Measurements from ENCODE around the gene MALAT1.
"Not testable (repeated sequence)": the region's sequence is repeated elsewhere in the genome, so short reads cannot be mapped to it uniquely, and the experiment has no call there.

The MALAT1 gene

DNA sequence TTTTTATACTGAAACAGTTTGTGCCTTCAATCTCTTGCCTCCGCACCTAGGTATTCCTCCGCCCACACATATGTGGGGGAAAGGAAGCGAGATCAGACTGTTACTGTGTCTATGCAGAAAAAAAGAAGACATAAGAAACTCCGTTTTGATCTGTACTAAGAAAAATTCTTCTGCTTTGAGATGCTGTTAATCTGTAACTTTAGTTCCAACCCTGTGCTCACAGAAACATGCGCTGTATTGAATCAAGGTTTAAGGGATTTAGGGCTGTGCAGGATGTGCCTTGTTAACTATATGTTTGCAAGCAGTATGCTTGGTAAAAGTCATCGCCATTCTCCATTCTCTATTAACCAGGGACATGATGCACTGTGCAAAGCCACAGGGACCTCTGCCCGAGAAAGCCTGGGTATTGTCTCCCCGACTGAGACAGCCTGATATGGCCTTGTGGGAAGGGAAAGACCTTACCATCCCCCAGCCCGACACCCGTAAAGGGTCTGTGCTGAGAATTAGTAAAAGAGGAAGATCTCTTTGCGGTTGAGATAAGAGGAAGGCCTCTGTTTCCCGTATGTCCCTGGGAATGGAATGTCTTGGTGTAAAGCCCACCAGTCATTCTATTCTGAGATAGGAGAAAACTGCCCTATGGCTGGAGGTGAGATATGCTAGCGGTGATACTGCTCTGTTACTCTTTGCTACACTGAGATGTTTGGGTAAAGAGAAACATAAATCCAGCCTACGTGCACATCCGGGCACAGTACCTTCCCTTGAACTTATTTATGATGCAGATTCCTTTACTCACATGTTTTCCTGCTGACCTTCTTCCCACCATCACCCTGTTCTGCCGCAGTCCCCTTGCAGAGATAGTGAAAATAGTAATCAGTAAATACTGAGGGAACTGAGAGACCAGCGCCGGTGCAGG is 24.1 kb downstream of the MALAT1 start:
- peak; percentile 75 for DNase-seq (ENCODE audit: low read depth)

DNA sequence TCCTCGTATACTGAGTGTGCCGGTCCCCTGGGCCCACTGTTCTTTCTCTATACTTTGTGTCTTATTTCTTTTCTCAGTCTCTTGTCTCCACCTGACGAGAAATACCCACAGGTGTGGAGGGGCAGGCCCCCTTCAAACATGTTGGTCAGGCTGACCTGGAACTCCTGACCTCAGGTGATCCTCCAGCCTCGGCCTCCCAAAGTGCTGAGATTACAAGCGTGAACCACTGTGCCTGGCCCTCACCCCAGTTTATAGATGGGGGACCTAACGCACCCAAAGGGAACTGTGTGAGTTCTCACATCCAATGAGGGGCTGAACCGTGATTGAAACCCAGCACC is 24.8 kb downstream of the MALAT1 start:
- DNase-seq (ENCODE audit: low read depth): not testable (repeated sequence)

DNA sequence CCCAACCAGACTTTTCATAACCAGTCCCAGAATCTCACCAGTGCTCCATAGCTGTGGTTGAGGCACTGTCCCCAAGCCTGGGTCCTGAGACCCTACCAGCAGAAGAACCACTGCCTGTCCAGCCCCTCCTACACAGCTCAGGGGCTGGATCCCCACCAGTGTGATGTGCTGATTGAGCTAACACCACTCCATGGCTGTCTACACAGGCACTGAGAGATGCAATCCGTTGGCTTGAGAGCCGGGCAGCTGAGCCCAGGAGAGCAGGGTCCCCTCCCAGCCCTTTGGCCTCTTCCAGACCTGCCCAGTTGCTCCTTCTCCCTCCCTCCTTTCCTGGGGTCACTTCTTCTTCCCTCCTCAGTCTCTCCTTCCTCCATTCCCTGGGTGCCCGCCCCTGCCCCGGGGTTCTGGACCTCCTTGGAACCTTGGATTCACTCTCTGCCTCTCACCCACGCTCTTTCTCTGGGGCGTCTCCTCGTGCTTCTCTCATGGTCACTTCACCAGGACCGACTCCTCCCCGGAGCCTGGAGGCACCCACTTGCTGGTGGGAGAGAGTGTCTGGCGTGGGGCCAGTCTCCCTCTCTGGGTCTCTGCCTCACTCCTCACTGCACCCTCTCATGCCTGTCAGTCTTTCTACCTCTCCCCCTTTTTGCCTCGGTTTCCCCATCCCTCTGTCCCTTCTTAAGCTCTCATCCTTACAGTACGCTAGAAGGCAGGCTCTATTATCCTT is 25.3 kb downstream of the MALAT1 start:
- no peak for DNase-seq (ENCODE audit: low read depth)

DNA sequence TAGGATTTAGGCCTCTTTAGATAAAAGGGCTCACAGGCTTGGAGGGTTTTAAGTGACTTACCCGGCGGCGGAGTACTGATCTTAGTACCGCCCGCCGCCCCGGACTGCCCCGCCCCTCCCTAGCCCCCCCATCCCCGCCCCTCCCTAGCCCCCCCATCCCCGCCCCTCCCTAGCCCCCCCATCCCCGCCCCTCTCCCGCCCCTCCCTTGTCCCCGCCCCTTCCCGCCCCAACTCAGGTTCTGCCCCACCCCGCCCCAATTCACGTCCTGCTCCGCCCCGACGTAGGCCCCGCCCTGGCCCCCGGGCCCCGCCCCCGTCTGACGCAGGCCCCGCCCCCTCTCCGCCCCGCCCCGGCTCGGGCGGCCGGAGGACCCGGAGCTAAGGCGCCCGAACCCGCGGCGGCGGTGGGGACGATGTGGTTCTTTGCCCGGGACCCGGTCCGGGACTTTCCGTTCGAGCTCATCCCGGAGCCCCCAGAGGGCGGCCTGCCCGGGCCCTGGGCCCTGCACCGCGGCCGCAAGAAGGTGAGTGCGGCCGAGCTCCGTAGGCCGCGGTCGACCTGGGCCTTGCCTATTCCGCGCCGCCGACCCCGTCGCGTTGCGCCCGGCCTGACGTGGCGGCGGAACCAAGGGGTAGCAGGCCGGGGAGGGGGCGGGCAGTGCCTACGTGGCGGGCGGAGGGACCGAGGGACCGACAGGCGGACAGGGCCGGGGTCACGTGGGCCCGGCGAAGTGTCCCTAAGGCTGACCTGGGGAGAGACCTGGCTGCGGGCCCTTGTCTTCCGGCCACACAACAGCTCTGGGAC is 26.1 kb downstream of the MALAT1 start, which contains the start of gene SCYL1:
TSS of gene SCYL1 (plus strand) at position 343 of the 805 bp plus-strand sequence. CDS start at position 414, 71 bp downstream.
- peak; percentile 73 for DNase-seq (ENCODE audit: low read depth)

- no peak for DNase-seq (ENCODE audit: low read depth)
Measured at GRCh38 chr11:65525546-65526480, 27.0 kb downstream of the MALAT1 start.

GRCh38 chr11:65526744-65527143 is 27.9 kb downstream of the MALAT1 start:
- DNase-seq (ENCODE audit: low read depth): no peak

GRCh38 chr11:65528819-65529350 is 30.0 kb downstream of the MALAT1 start:
- DNase-seq (ENCODE audit: low read depth): no peak

GRCh38 chr11:65529475-65530156 is 30.8 kb downstream of the MALAT1 start:
- DNase-seq (ENCODE audit: low read depth): no peak

DNA sequence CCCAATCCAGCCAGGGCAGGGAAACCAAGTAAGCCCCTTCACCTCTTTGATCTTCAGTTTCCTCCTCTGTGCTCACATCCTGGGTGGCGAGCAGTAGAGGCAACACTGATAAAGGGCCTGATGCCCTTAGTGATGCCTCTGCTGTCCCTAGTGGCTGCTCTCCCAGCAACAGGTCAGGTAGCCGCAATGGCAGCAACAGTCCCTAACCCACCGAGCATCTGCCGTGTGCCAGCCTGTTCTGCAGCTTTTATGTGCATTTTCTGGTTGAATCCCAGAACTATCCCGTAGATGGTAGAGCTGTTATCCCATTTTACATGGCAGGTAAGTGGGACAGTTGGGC is 31.3 kb downstream of the MALAT1 start:
- DNase-seq (ENCODE audit: low read depth): no peak

DNA sequence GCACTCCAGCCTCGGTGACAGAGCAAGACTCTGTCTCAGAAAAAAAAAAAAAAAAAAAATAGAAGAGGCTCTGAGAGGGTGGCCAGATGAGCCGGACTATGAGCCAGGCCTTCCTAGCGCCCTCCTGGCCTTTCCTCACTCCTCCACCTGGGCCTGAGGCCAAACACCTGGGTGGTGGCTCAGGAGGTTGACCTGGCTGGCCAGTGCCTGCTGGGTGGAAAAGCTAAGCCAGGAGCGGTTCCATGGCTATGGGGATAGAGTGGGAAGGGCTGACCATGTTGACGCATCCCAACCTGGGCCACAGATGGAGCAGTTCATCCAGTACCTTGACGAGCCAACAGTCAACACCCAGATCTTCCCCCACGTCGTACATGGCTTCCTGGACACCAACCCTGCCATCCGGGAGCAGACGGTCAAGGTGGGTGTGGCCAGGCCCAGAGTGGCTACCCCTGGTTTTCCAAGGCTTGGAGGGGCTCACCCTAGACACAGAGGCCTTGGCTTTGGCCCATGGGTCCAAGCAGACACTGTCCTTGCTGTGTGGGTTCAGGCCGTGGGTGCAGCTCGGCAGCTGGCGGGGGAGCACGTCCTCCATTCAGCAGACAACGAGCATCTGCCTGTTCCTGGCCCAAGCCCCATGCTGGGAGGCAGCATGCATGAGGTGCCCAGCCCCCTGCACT is 33.7 kb downstream of the MALAT1 start:
- no peak for DNase-seq (ENCODE audit: low read depth)

- no peak for DNase-seq (ENCODE audit: low read depth)
Measured at GRCh38 chr11:65535102-65535501, 36.3 kb downstream of the MALAT1 start.

- no peak for DNase-seq (ENCODE audit: low read depth)
Measured at GRCh38 chr11:65536412-65537295, 37.8 kb downstream of the MALAT1 start.

- DNase-seq (ENCODE audit: low read depth): no peak
Measured at GRCh38 chr11:65537296-65537597, 38.4 kb downstream of the MALAT1 start.

GRCh38 chr11:65537620-65538231 is 38.9 kb downstream of the MALAT1 start:
- no peak for DNase-seq (ENCODE audit: low read depth)

DNA sequence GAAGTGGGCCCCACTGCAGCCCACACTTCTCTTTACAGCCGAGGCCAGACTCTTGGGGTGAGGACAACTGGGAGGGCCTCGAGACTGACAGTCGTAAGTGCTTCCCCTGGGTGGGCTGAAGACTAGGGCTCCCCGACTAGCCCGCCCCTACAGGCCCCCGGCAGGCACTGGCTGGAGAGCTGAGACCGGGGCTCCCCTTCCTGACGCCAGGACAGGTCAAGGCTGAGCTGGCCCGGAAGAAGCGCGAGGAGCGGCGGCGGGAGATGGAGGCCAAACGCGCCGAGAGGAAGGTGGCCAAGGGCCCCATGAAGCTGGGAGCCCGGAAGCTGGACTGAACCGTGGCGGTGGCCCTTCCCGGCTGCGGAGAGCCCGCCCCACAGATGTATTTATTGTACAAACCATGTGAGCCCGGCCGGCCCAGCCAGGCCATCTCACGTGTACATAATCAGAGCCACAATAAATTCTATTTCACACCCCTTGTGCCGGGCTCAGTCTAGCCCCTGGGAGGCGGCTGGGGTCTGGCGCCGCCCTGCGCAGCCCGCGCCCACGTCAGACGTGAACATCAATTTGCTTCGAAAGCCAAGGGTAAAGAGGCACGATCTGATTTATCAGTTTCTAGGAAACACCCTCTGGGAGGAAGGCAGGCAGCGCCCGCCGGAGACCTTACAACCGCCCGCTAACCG is 39.5 kb downstream of the MALAT1 start:
- DNase-seq (ENCODE audit: low read depth): no peak

DNA sequence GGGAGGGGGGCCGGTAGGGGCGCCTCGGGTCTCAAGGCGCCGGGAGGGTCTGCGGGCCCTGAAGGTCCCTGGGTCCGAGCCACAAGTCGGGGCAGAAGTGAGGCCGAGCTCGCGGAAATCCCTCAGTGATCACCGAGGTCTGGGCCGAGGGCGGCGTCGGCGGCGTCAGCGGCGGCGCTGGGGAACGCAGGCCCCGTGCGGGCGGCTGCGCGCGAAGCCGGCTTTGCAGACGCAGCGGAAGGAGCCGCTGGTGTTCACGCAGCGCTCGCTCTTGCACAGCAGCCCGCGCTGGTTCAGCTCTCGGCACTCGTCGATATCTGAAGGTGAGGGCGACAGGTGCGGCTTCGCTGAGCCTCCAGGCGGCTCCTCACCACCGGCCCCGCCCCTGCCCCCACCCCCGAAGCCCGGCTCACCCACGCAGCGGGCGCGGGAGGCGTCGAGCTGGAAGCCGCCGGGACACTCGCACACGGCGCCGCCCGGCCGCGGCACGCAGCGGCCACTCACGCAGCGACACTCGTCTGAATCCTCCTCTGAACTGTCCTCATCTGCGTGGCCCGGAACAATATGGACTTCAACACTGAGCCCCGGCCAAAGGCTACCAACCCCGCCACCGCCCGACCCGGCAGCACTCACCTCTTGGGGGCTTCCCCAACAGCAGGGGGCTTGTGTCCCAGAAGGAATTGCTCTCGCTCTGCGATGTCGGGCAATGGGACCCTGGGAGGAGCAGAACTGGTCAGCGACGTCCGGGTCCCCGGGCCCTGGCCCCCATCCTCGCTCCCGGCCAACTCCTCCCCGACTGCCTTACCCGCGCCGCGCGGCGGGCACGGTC is 40.3 kb downstream of the MALAT1 start:
- no peak for DNase-seq (ENCODE audit: low read depth)

DNA sequence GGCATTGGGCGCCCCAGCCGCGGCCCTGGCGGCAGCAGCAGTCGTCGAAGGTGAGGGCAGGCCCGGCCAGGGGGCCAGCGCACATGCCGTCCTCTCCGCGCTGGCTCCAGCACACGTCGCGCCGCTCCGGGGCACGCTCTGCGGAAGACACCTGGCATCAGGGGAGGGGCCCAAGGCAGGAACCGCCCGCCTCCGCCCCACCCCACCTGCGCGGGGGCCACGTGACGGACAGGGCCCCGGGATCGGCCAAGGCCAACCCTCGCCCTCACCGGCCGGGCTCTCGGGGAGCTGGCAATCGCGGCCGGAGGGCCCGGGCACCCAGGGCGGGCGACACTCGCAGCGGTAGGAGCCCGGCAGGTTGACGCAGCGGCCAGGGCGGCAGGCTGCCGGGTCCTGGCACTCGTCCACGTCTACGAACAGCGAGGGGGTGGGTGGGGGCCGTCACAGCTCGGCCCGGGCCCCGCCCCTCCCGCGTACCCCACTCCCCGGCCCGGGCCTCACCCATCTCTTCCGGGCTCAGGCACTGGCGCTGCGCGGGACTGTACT is 41.0 kb downstream of the MALAT1 start:
- no peak for DNase-seq (ENCODE audit: low read depth)

All from CMK (cell line).